Panc1 (cell line): Measurements from ENCODE around the gene HFE.

ENCODE experiments used
- POLR2AphosphoS5 ChIP-seq: IDR thresholded peaks from 2 replicates; pipeline ENCODE4 v1.6.1; 2012; ENCODE audit warnings: mild to moderate bottlenecking, low read depth, low read length, moderate library complexity
- TCF7L2 ChIP-seq: IDR thresholded peaks from 2 replicates; pipeline ENCODE4 v1.6.1; 2011; ENCODE audit warnings: mild to moderate bottlenecking, low read depth, low read length, inconsistent platforms
- TF ChIP-seq, protein P1 (sequence below): fragments of 450-650 bp; IDR thresholded peaks from 2 replicates; pipeline ENCODE4 v1.5.1; 2017; ENCODE audit warnings: mild to moderate bottlenecking

DNA sequence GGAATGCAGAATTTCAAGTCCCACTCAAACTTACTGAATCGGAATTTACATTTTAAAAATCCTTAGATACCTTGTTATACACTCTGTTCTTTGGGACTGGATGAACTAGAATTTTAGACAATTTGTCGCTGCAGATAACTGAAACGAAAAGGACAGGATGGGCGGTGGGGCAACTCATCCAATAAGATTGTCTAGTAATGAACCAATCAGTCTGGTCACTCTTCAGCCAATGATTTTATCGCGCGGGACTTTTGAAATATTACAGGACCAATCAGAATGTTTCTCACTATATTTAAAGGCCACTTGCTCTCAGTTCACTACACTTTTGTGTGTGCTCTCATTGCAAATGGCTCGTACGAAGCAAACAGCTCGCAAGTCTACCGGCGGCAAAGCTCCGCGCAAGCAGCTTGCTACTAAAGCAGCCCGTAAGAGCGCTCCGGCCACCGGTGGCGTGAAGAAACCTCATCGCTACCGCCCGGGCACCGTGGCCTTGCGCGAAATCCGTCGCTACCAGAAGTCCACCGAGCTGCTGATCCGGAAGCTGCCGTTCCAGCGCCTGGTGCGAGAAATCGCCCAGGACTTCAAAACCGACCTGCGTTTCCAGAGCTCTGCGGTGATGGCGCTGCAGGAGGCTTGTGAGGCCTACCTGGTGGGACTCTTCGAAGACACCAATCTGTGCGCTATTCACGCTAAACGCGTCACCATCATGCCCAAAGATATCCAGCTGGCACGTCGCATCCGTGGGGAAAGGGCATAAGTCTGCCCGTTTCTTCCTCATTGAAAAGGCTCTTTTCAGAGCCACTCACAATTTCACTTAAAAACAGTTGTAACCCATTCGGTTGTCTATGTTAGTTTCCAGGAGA lies 41.9 kb upstream of the HFE start:
- TF ChIP-seq, protein P1, sequence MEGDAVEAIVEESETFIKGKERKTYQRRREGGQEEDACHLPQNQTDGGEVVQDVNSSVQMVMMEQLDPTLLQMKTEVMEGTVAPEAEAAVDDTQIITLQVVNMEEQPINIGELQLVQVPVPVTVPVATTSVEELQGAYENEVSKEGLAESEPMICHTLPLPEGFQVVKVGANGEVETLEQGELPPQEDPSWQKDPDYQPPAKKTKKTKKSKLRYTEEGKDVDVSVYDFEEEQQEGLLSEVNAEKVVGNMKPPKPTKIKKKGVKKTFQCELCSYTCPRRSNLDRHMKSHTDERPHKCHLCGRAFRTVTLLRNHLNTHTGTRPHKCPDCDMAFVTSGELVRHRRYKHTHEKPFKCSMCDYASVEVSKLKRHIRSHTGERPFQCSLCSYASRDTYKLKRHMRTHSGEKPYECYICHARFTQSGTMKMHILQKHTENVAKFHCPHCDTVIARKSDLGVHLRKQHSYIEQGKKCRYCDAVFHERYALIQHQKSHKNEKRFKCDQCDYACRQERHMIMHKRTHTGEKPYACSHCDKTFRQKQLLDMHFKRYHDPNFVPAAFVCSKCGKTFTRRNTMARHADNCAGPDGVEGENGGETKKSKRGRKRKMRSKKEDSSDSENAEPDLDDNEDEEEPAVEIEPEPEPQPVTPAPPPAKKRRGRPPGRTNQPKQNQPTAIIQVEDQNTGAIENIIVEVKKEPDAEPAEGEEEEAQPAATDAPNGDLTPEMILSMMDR = peak; percentile 44
- TF ChIP-seq POLR2AphosphoS5 (peak; percentile 99), TCF7L2 (peak; percentile 71)
